ENCODE measurements around the gene PLD1. TPM values are rescaled to one million over a fixed set of nuclear protein-coding genes. Genes with fewer than 3 reads are reported as not detected.

The PLD1 gene
- total and polyA plus RNA-seq, 5 donors from 2014 or later: 1.2 to 8.8 (median 3.6) TPM; not detected in 1

- DNase-seq: no peak
- no peak overlapping the region for H3K4me3 Mint-ChIP-seq
- peaks cover 0 to 3% (median 0%) of the 10 kb centered on the region in 4 donors for H3K4me1 Mint-ChIP-seq
Measured at GRCh38 chr3:171553086-171553485, 257.2 kb downstream of the PLD1 start.

GRCh38 chr3:171552531-171552930 is 257.8 kb downstream of the PLD1 start:
- no peaks in the 10 kb centered on the region for H3K4me1 Mint-ChIP-seq
- Histone ChIP-seq H3K9me3 (ENCODE audit: control insufficient read depth in 2 of 2, low read length in 2 of 2) (no peaks in the 10 kb centered on the region), H3K4me3 (ENCODE audit: low read depth, low read length) (no peak overlapping the region), H3K4me1 (ENCODE audit: control insufficient read depth, insufficient read depth, low read length, poor library complexity, severe bottlenecking) (no peaks in the 10 kb centered on the region), H3K27me3 (ENCODE audit: control insufficient read depth, insufficient read depth, low read length) (no peaks in the 10 kb centered on the region), H3K36me3 (ENCODE audit: control insufficient read depth, insufficient read depth, low read length) (no peaks in the 10 kb centered on the region), H3K27ac (ENCODE audit: insufficient read depth, low read length, poor library complexity, severe bottlenecking) (no peak overlapping the region)
- no peaks in the 10 kb centered on the region for H3K36me3 Mint-ChIP-seq
- H3K9me3 Mint-ChIP-seq: no peaks in the 10 kb centered on the region
- H3K4me3 Mint-ChIP-seq: no peak overlapping the region
- no peak for DNase-seq
- ATAC-seq (ENCODE audit: low read depth in 2 of 2): no peak
- H3K27me3 Mint-ChIP-seq: no peaks in the 10 kb centered on the region
- no peak overlapping the region for H3K27ac Mint-ChIP-seq

More at GRCh38 chr3:171553086-171553485, 257.2 kb downstream of the PLD1 start:
- H3K4me3 ChIP-seq (ENCODE audit: low read depth, low read length): no peak overlapping the region
- H3K36me3 Mint-ChIP-seq: no peaks in the 10 kb centered on the region
- no peaks in the 10 kb centered on the region for H3K36me3 ChIP-seq (ENCODE audit: control insufficient read depth, insufficient read depth, low read length)
- H3K27me3 Mint-ChIP-seq: no peaks in the 10 kb centered on the region
- no peaks in the 10 kb centered on the region for H3K4me1 ChIP-seq (ENCODE audit: control insufficient read depth, insufficient read depth, low read length, poor library complexity, severe bottlenecking)
- no peak for ATAC-seq (ENCODE audit: low read depth in 2 of 2)
- H3K9me3 ChIP-seq (ENCODE audit: control insufficient read depth in 2 of 2, low read length in 2 of 2): no peaks in the 10 kb centered on the region
- H3K27me3 ChIP-seq (ENCODE audit: control insufficient read depth, insufficient read depth, low read length): no peaks in the 10 kb centered on the region
- no peak overlapping the region for H3K27ac Mint-ChIP-seq
- H3K27ac ChIP-seq (ENCODE audit: insufficient read depth, low read length, poor library complexity, severe bottlenecking): no peak overlapping the region
- no peaks in the 10 kb centered on the region for H3K9me3 Mint-ChIP-seq

GRCh38 chr3:171551296-171551695 is 259.0 kb downstream of the PLD1 start:
- Mint-ChIP-seq H3K9me3 (no peaks in the 10 kb centered on the region), H3K4me3 (no peak overlapping the region), H3K36me3 (no peaks in the 10 kb centered on the region), H3K27ac (no peak overlapping the region), H3K27me3 (no peaks in the 10 kb centered on the region), H3K4me1 (no peaks in the 10 kb centered on the region)
- no peak overlapping the region for H3K27ac ChIP-seq (ENCODE audit: insufficient read depth, low read length, poor library complexity, severe bottlenecking)
- no peaks in the 10 kb centered on the region for H3K4me1 ChIP-seq (ENCODE audit: control insufficient read depth, insufficient read depth, low read length, poor library complexity, severe bottlenecking)
- no peaks in the 10 kb centered on the region for H3K9me3 ChIP-seq (ENCODE audit: control insufficient read depth in 2 of 2, low read length in 2 of 2)
- no peak for DNase-seq
- no peaks in the 10 kb centered on the region for H3K36me3 ChIP-seq (ENCODE audit: control insufficient read depth, insufficient read depth, low read length)
- H3K27me3 ChIP-seq (ENCODE audit: control insufficient read depth, insufficient read depth, low read length): no peaks in the 10 kb centered on the region
- no peak for ATAC-seq (ENCODE audit: low read depth in 2 of 2)
- no peak overlapping the region for H3K4me3 ChIP-seq (ENCODE audit: low read depth, low read length)

Other genes starting within 250 kb of the PLD1 start
- gene TMEM212, start 32.9 kb upstream of the PLD1 start, total RNA-seq: not detected
- not detected for gene TMEM212, start 32.9 kb upstream of the PLD1 start, polyA plus RNA-seq
- 31.8 TPM for gene FNDC3B, start 229.1 kb upstream of the PLD1 start, total RNA-seq
- gene FNDC3B, start 229.1 kb upstream of the PLD1 start, polyA plus RNA-seq: 10 to 100 TPM in 2 of 4 donors, 1 to 10 TPM in 2; 6.8 to 17.1 (median 10.5) TPM